ENCODE data around the gene KCNMA1.

KCNMA1 gene

GRCh38 chr10:77090381-77091356, 546.9 kb downstream of the KCNMA1 start:
- Mint-ChIP-seq H3K9me3 (no peaks in the 10 kb centered on the region), H3K4me3 (no peak overlapping the region), H3K27ac (no peak overlapping the region), H3K4me1 (no peaks in the 10 kb centered on the region), H3K36me3 (no peaks in the 10 kb centered on the region), H3K27me3 (no peaks in the 10 kb centered on the region)
- ATAC-seq: no peak

- ATAC-seq: no peak
- Mint-ChIP-seq H3K36me3 (no peaks in the 10 kb centered on the region), H3K4me3 (no peak overlapping the region), H3K27me3 (no peaks in the 10 kb centered on the region), H3K9me3 (no peaks in the 10 kb centered on the region), H3K4me1 (no peaks in the 10 kb centered on the region), H3K27ac (no peak overlapping the region)
Observed at GRCh38 chr10:77087366-77087765, 550.2 kb downstream of the KCNMA1 start.

- no peaks in the 10 kb centered on the region for H3K27me3 Mint-ChIP-seq
- H3K36me3 Mint-ChIP-seq: no peaks in the 10 kb centered on the region
- no peak for ATAC-seq
- no peaks in the 10 kb centered on the region for H3K9me3 Mint-ChIP-seq
- H3K4me3 Mint-ChIP-seq: no peak overlapping the region
- no peaks in the 10 kb centered on the region for H3K4me1 Mint-ChIP-seq
- H3K27ac Mint-ChIP-seq: no peak overlapping the region
Observed at GRCh38 chr10:77086081-77086480, 551.5 kb downstream of the KCNMA1 start.

- no peak overlapping the region for H3K4me3 Mint-ChIP-seq
- no peaks in the 10 kb centered on the region for H3K27me3 Mint-ChIP-seq
- H3K36me3 Mint-ChIP-seq: no peaks in the 10 kb centered on the region
- no peak overlapping the region for H3K27ac Mint-ChIP-seq
- H3K9me3 Mint-ChIP-seq: no peaks in the 10 kb centered on the region
- no peak for ATAC-seq
- no peaks in the 10 kb centered on the region for H3K4me1 Mint-ChIP-seq
Observed at GRCh38 chr10:77085344-77085743, 552.3 kb downstream of the KCNMA1 start.

- H3K27me3 Mint-ChIP-seq: no peaks in the 10 kb centered on the region
- H3K36me3 Mint-ChIP-seq: no peaks in the 10 kb centered on the region
- H3K4me3 Mint-ChIP-seq: no peak overlapping the region
- ATAC-seq: peak; percentile 10
- H3K4me1 Mint-ChIP-seq: no peaks in the 10 kb centered on the region
- no peak overlapping the region for H3K27ac Mint-ChIP-seq
- no peaks in the 10 kb centered on the region for H3K9me3 Mint-ChIP-seq
Observed at GRCh38 chr10:77084431-77085144, 553.0 kb downstream of the KCNMA1 start.

GRCh38 chr10:77082601-77083252, 554.9 kb downstream of the KCNMA1 start:
- no peaks in the 10 kb centered on the region for H3K36me3 Mint-ChIP-seq
- no peak overlapping the region for H3K27ac Mint-ChIP-seq
- H3K4me1 Mint-ChIP-seq: no peaks in the 10 kb centered on the region
- H3K9me3 Mint-ChIP-seq: no peaks in the 10 kb centered on the region
- H3K4me3 Mint-ChIP-seq: no peak overlapping the region
- no peak for ATAC-seq
- no peaks in the 10 kb centered on the region for H3K27me3 Mint-ChIP-seq

- no peak overlapping the region for H3K4me3 Mint-ChIP-seq
- H3K36me3 Mint-ChIP-seq: no peaks in the 10 kb centered on the region
- H3K27me3 Mint-ChIP-seq: no peaks in the 10 kb centered on the region
- H3K27ac Mint-ChIP-seq: no peak overlapping the region
- no peaks in the 10 kb centered on the region for H3K4me1 Mint-ChIP-seq
- ATAC-seq: no peak
- H3K9me3 Mint-ChIP-seq: no peaks in the 10 kb centered on the region
Observed at GRCh38 chr10:77081481-77081891, 556.1 kb downstream of the KCNMA1 start.

GRCh38 chr10:77080361-77081027, 557.1 kb downstream of the KCNMA1 start:
- no peak overlapping the region for H3K4me3 Mint-ChIP-seq
- no peaks in the 10 kb centered on the region for H3K9me3 Mint-ChIP-seq
- H3K27me3 Mint-ChIP-seq: no peaks in the 10 kb centered on the region
- H3K4me1 Mint-ChIP-seq: no peaks in the 10 kb centered on the region
- H3K36me3 Mint-ChIP-seq: no peaks in the 10 kb centered on the region
- ATAC-seq: no peak
- no peak overlapping the region for H3K27ac Mint-ChIP-seq

- Mint-ChIP-seq H3K36me3 (no peaks in the 10 kb centered on the region), H3K4me3 (no peak overlapping the region), H3K27ac (no peak overlapping the region), H3K9me3 (no peaks in the 10 kb centered on the region), H3K4me1 (no peaks in the 10 kb centered on the region), H3K27me3 (no peaks in the 10 kb centered on the region)
- ATAC-seq: no peak
Observed at GRCh38 chr10:77079592-77080300, 557.9 kb downstream of the KCNMA1 start.

GRCh38 chr10:77077316-77077945, 560.2 kb downstream of the KCNMA1 start:
- H3K27me3 Mint-ChIP-seq: no peaks in the 10 kb centered on the region
- no peak overlapping the region for H3K4me3 Mint-ChIP-seq

GRCh38 chr10:77075926-77076325, 561.7 kb downstream of the KCNMA1 start:
- no peaks in the 10 kb centered on the region for H3K9me3 Mint-ChIP-seq
- no peak overlapping the region for H3K27ac Mint-ChIP-seq
- no peak overlapping the region for H3K4me3 Mint-ChIP-seq
- no peaks in the 10 kb centered on the region for H3K4me1 Mint-ChIP-seq
- ATAC-seq: no peak
- H3K36me3 Mint-ChIP-seq: no peaks in the 10 kb centered on the region
- no peaks in the 10 kb centered on the region for H3K27me3 Mint-ChIP-seq

More at GRCh38 chr10:77077316-77077945, 560.2 kb downstream of the KCNMA1 start:
- ATAC-seq: no peak
- no peaks in the 10 kb centered on the region for H3K9me3 Mint-ChIP-seq
- H3K4me1 Mint-ChIP-seq: no peaks in the 10 kb centered on the region
- no peak overlapping the region for H3K27ac Mint-ChIP-seq
- no peaks in the 10 kb centered on the region for H3K36me3 Mint-ChIP-seq

- Mint-ChIP-seq H3K36me3 (no peaks in the 10 kb centered on the region), H3K4me3 (no peak overlapping the region), H3K9me3 (no peaks in the 10 kb centered on the region), H3K4me1 (no peaks in the 10 kb centered on the region), H3K27ac (no peak overlapping the region), H3K27me3 (no peaks in the 10 kb centered on the region)
- no peak for ATAC-seq
Observed at GRCh38 chr10:77074104-77074624, 563.4 kb downstream of the KCNMA1 start.

- no peak overlapping the region for H3K4me3 Mint-ChIP-seq
- H3K36me3 Mint-ChIP-seq: no peaks in the 10 kb centered on the region
- no peaks in the 10 kb centered on the region for H3K4me1 Mint-ChIP-seq
- ATAC-seq: no peak
- H3K9me3 Mint-ChIP-seq: no peaks in the 10 kb centered on the region
- H3K27ac Mint-ChIP-seq: no peak overlapping the region
- H3K27me3 Mint-ChIP-seq: no peaks in the 10 kb centered on the region
Observed at GRCh38 chr10:77073663-77073960, 564.0 kb downstream of the KCNMA1 start.
